Stimulated activated CD4-positive, alpha-beta T cell treated with anti-CD3 and anti-CD28 coated beads, Interleukin-12 subunit alpha, Interleukin-12 subunit beta, amount 100 ng/mL, for 48 hours (primary cell): ENCODE measurements around the gene NPDC1.

Source experiments
- DNase-seq, 3 donors: peaks; one replicate each; pipeline ENCODE4 v3.0.0-alpha.2; 2020; ENCODE audit warnings: low read depth in 2 of 3, low spot score in 1 of 3

Gene NPDC1

DNA sequence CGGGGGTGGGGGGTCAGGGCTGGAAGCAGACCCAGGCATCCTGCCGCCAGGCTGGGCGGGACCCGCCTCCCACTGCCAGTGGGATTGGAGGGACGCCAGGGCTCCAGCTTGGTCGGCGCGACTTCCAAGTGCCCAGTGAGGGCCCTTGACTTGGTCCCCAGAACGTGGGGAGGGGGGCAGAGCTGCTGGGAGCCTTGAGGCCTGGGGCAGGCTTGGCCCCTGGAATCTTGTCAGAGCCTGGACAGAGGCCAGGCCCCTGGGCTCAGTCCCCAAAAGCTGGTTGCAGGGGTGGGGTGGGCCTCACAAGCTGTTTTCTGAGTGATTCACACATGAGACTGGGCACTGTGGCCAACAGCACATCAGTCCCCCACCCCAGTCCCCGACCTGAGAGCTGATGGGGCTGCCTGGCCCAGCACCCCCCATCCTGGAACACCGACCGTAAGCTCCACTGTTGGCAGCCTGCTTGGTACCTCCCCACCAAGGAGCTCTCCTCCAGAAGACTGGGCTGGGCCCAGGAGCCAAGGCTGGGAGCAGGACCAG is 50.1 kb downstream of the NPDC1 start:
- DNase-seq: no peak

DNA sequence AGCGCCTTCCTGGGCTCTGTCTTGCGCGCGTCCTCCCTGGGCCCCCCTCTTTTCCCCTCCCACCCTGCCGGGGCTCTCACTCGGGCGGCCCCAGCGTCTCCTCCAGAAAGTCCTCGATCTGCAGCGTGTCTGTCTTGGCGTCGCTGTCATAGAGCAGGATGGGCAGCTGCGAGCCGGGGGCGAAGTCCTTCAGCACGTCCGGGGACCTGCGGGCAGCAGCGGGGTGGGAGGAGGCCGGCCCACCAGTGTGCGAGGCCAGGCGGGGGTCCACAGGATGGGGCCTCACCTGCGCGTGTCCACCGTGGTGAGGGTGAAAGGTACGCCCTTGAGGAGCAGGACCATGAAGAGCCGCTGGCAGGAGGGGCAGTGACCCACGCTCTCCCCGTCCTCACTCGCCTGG is 50.6 kb downstream of the NPDC1 start:
- no peak for DNase-seq

DNA sequence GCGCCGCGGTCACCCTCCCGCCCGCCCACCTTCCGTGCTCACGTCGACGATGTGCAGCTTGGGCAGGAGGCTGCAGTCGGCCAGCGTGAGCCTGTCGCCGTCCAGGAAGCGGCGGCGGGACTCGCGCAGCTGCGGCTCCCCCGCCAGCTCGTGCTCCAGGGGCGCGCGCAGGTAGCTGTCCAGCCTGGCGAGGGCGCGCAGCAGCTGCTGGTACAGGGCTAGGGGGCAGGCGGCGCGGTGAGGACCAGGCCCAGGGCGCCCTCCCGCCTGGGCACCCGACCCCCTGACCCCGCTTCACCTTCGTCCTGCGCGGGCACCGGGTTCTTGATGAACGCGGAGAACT is 51.1 kb downstream of the NPDC1 start:
- no peak for DNase-seq

DNA sequence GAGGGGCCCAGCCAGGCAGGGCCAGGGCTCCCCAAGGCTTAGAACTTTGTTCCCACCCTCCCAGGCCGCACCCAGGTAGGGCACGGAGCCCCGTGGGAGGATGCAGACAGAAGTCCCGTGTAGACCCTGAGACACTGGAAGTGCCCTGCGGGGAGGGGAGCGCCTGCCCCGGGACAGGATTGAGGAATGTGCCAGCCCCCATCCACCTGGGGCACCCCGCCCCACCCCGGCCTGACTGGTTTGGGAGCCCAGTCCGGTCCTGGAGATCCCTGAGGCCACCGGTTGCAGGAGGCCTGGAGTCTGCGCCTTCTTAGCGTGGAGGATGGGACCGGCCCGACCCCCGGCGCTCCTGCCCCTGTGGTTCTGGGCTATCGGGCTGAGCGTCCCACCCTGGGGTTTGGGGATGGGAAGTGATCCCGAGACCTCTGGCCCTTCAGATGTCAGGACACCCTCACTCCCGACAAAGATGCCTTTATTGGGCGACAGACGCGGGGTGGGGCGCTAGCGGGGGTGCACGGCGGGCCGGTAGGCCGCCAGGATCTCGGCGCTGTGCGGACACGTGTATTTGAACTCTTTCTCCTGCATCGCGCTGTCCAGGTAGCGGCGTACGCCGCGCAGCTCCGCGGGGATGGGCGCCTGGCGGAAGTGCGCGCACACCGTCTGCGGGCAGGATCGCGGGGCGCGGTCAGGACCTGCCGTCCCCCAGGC is 51.6 kb downstream of the NPDC1 start:
- DNase-seq: no peak

DNA sequence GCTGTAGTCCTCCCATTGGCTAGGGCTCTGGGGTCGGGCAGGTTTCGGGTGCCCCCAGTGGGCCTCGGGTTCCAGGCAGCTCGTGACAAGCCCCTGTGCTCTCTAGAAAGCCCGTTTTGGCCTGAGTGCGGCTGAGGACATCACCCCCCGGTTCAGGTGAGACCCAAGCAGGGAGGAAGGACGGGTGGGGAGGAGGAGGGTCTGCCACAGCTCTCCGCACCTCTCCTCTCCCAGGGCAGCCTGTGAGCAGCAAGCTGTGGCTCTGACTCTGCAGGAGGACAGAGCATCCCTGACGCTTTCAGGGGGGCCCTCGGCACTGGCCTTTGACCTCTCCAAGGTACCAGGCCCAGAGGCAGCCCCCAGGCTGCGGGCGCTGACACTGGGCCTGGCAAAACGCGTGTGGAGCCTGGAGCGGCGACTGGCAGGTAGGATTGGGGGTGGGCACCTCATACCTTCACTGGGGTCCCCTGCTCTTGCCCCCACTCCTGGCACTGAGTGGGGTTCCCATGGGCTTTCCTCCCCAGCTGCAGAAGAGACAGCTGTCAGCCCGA is 53.1 kb downstream of the NPDC1 start:
- no peak for DNase-seq

DNA sequence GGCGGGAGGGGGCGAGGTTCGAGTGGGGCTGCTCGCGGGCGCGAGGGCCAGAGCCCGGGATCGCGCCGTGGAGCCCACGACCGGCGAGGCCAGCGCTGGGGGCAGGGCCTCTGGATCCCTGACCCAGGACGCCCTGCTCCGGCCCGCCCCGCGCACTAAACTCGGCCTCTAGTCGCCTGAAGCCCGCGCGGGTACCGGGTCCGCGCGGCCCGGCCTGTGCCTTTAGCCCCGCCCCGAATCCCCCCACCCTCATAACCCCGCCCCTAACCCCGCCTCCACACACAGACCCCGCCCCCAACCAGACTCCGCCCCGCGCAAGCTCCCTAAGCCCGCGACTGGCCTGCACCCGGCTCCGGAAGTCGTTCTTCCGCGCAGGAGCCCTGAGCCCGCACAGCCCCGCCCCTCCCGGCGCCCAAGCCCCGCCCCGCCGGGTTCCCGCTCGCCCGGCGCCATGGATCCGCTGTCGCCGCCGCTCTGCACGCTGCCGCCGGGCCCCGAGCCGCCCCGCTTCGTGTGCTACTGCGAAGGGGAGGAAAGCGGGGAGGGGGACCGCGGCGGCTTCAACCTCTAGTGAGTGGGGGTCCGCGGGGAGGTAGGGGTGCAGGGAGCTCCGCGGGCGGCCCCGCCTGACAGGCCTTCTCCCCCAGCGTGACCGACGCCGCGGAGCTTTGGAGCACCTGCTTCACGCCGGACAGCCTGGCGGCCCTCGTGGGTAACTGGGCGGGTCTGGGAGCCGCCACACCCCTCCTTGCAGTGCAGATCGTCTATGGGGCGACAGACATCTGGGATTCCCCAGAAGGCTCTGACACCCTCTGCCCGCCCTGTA is 53.8 kb downstream of the NPDC1 start, which contains the start of gene PAXX:
PAXX (plus strand) TSS at position 430 of the 826 bp plus-strand sequence; CDS start at position 452, 22 bp downstream.
- peak; percentile 89 to 96 (median 91) for DNase-seq

DNA sequence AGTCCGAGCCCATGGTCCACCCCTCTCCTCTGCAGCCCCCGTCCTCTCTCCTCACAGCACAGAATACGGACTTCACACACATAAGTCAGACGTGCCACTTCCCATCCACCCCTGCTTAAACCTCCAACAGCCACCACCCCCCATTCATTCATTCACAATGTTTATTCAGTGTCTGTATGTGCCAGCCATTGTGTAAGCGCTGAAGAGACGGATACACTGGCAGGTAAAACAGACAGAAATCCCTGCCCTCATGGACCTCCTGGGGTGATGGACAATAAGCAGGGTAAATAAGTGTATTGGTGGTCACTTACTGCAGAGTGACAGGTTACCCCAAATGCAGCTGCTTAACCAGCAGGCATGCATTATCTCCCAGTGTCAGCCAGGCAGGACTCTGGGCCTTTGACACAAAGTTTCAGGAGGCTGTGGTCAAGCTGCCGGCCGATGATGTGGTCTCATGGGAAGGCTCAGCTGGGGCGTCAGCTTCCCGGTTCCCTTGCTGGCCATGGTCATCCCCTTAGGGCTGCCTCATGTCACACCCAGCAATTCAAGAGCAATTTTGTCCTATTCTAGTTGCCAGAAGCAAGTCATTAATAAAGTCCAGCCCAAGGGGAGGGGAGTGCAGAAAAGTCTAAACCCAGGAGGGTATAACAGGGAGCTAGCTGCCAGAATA is 55.6 kb downstream of the NPDC1 start:
- no peak for DNase-seq
